Endothelial cell of umbilical vein (primary cell): ENCODE results near the gene CSNK1G1. TPM values are rescaled to one million over a fixed set of nuclear protein-coding genes. Genes with fewer than 3 reads are reported as not detected.

Experiments used
- BruUV-seq: library from RNA; stranded (reverse); fragments of 400-500 nt; replicated peaks from 2 replicates; lab custom pipeline; 2021; lab: Mats Ljungman, UMichigan
- CTCF ChIA-PET: fragments of 300-600, 350-600 bp; sonication (Branson Sonifier 250); formaldehyde crosslinking; loops from one replicate; lab custom pipeline; 2021; ENCODE audit warnings: antibody characterized with exemption, inconsistent platforms; lab: Charles Lee
- POLR2A ChIA-PET: fragments of 300-600, 350-600 bp; sonication (Branson Sonifier 250); formaldehyde crosslinking; loops from one replicate; lab custom pipeline; 2021; ENCODE audit warnings: antibody characterized with exemption, inconsistent platforms; lab: Charles Lee
- DNase-seq: peaks from one replicate; pipeline ENCODE4 v3.0.0-alpha.2; 2011; ENCODE audit warnings: low read depth, low spot score
- FAIRE-seq: peaks from 2 replicates; lab custom pipeline; 2011; peaks lifted over from hg19 to GRCh38; lab: Jason Lieb, UNC
- H2AFZ ChIP-seq: 2 replicates; pipeline ENCODE4 v1.6.0; 2012; ENCODE audit warnings: low read depth, low read length, control low read depth, inconsistent platforms
- H3K27ac ChIP-seq: 2 replicates; pipeline ENCODE4 v1.5.1; 2011; ENCODE audit warnings: low read depth, mild to moderate bottlenecking, control low read depth, low read length, moderate library complexity; ENCODE audit not compliant: insufficient read depth
- H3K27me3 ChIP-seq, 2 experiments: 2 replicates each; pipeline versions ENCODE4 v1.6.0 to v1.6.1; 2011; ENCODE audit warnings: low read length in 2 of 2, mixed read lengths in 1 of 2; ENCODE audit not compliant: control insufficient read depth in 2 of 2, insufficient read depth in 2 of 2
- H3K36me3 ChIP-seq, 2 experiments: 2 replicates in 1 of 2; 3 replicates in 1 of 2; pipeline ENCODE4 v1.5.1; 2011; ENCODE audit warnings: low read length in 2 of 2, mild to moderate bottlenecking in 1 of 2, moderate library complexity in 1 of 2; ENCODE audit not compliant: control insufficient read depth in 2 of 2, insufficient read depth in 2 of 2; ENCODE audit errors: extremely low read depth in 1 of 2
- H3K4me1 ChIP-seq: 3 replicates; pipeline ENCODE4 v1.5.1; 2011; ENCODE audit warnings: mild to moderate bottlenecking, low read length; ENCODE audit not compliant: control insufficient read depth, insufficient read depth; ENCODE audit errors: extremely low read depth
- H3K4me2 ChIP-seq: 2 replicates; pipeline ENCODE4 v1.6.1; 2011; ENCODE audit warnings: low read length, control low read depth, mixed read lengths; ENCODE audit not compliant: insufficient read depth
- H3K4me3 ChIP-seq, 3 experiments: fragments of 200-600 bp in 1 of 3; sonication (generic), shearing (Covaris generic) in 1 of 3; replicated peaks in 1 of 3; 2 replicates each; pipeline ENCODE4 v1.5.1; 2011 to 2016; ENCODE audit warnings: control low read depth in 3 of 3, low read length in 3 of 3, mild to moderate bottlenecking in 2 of 3, inconsistent platforms in 1 of 3, low read depth in 1 of 3, moderate library complexity in 1 of 3; ENCODE audit not compliant: insufficient read depth in 1 of 3
- H3K79me2 ChIP-seq: 2 replicates; pipeline ENCODE4 v1.6.0; 2012; ENCODE audit warnings: low read length, inconsistent platforms; ENCODE audit not compliant: control insufficient read depth, insufficient read depth
- H3K9ac ChIP-seq: replicated peaks from 2 replicates; pipeline ENCODE3; 2011; ENCODE audit warnings: low read length, control low read depth; ENCODE audit not compliant: insufficient read depth; ENCODE audit errors: extremely low read depth
- H3K9me1 ChIP-seq: replicated peaks from 3 replicates; pipeline ENCODE4 v1.6.0; 2011; ENCODE audit warnings: mild to moderate bottlenecking, low read length; ENCODE audit not compliant: control insufficient read depth, insufficient read depth; ENCODE audit errors: extremely low read depth
- H3K9me3 ChIP-seq: replicated peaks from 2 replicates; pipeline ENCODE4 v1.5.1; 2012; ENCODE audit warnings: low read length, inconsistent platforms; ENCODE audit not compliant: control insufficient read depth, insufficient read depth
- H4K20me1 ChIP-seq: replicated peaks from 2 replicates; pipeline ENCODE3; 2011; ENCODE audit warnings: mild to moderate bottlenecking, low read length; ENCODE audit not compliant: control insufficient read depth, insufficient read depth; ENCODE audit errors: extremely low read depth
- EZH2 ChIP-seq: IDR thresholded peaks from 2 replicates; pipeline ENCODE4 v1.6.1; 2012; ENCODE audit warnings: borderline replicate concordance, low read depth, mild to moderate bottlenecking, moderate library complexity, low read length, inconsistent platforms; ENCODE audit not compliant: severe bottlenecking
- FOS ChIP-seq: IDR thresholded peaks from 2 replicates; pipeline ENCODE4 v1.6.1; 2011; ENCODE audit warnings: mild to moderate bottlenecking, low read length, moderate library complexity, borderline replicate concordance; ENCODE audit not compliant: insufficient read depth
- GATA2 ChIP-seq: IDR thresholded peaks from 2 replicates; pipeline ENCODE4 v1.7.0; 2011; ENCODE audit warnings: low read depth, mild to moderate bottlenecking, moderate library complexity, mixed read lengths, low read length; ENCODE audit not compliant: insufficient read length, insufficient read depth
- JUN ChIP-seq: IDR thresholded peaks from 2 replicates; pipeline ENCODE4 v1.6.1; 2011; ENCODE audit warnings: borderline replicate concordance, low read depth; ENCODE audit not compliant: insufficient read length, insufficient read depth
- MYC ChIP-seq: IDR thresholded peaks from one replicate; pipeline ENCODE4 v1.6.1; 2011; ENCODE audit warnings: mild to moderate bottlenecking, low read depth, low read length
- POLR2A ChIP-seq: IDR thresholded peaks from 2 replicates; pipeline ENCODE4 v1.6.1; 2012; ENCODE audit warnings: low read depth, mild to moderate bottlenecking, control low read depth, low read length
- POLR2AphosphoS5 ChIP-seq: IDR thresholded peaks from 2 replicates; pipeline ENCODE4 v1.6.1; 2012; ENCODE audit warnings: low read depth, mild to moderate bottlenecking, control low read depth, low read length, moderate library complexity; ENCODE audit not compliant: insufficient read depth
- dilution Hi-C: fragments of 300-500 bp; cut with MboI; formaldehyde crosslinking; loops from one replicate; pipeline ENCODE4 v1.15.0; 2019; ENCODE audit warnings: low sequenced_read_pairs; ENCODE audit not compliant: extremely low pct_ligation_motif_present
- intact Hi-C: fragments of 100-400 bp; cut with micrococcal nuclease; formaldehyde crosslinking; loops from one replicate; pipeline ENCODE4 v1.10.0; 2022
- polyA plus RNA-seq, 4 experiments: library from polyadenylated mRNA; depleted of rRNA in 3 of 4; stranded (reverse) in 3 of 4; unstranded in 1 of 4; fragments of >200 nt; gene quantifications; 2 replicates each; pipeline versions ENCODE4 v1.2.1 to v1.2.3, GENCODE V29; 2011 to 2012; ENCODE audit warnings: missing spikeins in 1 of 4
- total RNA-seq: library from RNA; stranded (reverse); gene quantifications from 2 replicates; pipeline ENCODE4 v1.2.3, GENCODE V29; 2021
- TF ChIP-seq, protein P1 (sequence below), 2 donors: IDR thresholded peaks; 1 replicate in 1 of 2; 2 replicates in 1 of 2; pipeline ENCODE4 v1.5.1; 2011; ENCODE audit warnings: low read length in 2 of 2, mild to moderate bottlenecking in 2 of 2, moderate library complexity in 2 of 2, control low read depth in 1 of 2, inconsistent platforms in 1 of 2, low read depth in 1 of 2; ENCODE audit not compliant: insufficient read depth in 1 of 2; ENCODE audit errors: extremely low read depth in 1 of 2
- TF ChIP-seq, protein P2 (sequence below): IDR thresholded peaks from 2 replicates; pipeline ENCODE4 v1.6.1; 2011; ENCODE audit not compliant: insufficient read depth, insufficient read length

The CSNK1G1 gene
- total and polyA plus RNA-seq, 2 donors (not counting 3 experiments of a cell fraction or from before 2014, with no cell fraction given), result 9.0 to 31.7 TPM

DNA sequence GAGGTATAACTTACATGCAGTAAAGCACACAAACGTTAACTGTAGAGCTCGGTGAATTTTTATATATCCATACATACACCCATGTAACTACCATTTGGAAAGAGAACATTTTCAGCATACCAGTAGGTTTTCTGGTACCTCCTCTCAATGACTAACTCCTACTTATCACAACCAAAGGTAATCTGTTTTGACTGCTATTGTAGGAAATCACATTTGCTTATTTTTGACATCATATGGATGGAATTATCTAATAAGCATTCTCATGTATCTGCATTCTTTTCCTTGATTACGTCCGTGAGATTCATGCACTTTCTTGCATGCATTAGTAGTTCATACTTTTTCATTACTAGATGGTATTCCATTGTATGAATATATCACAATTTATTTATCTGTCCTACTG, 76.8 kb downstream of the CSNK1G1 start:
- DNase-seq (no peak), FAIRE-seq (no peak)
- Histone ChIP-seq H3K4me3 (no peak overlapping the region), H3K79me2 (peaks cover 12% of the 10 kb centered on the region), H3K9me3 (no peaks in the 10 kb centered on the region), H3K9ac (no peak overlapping the region), H3K4me2 (no peak overlapping the region), H3K27ac (no peak overlapping the region), H2AFZ (no peak overlapping the region), H3K9me1 (no peaks in the 10 kb centered on the region), H4K20me1 (peaks cover 4% of the 10 kb centered on the region), H3K36me3 (no peaks in the 10 kb centered on the region), H3K4me1 (no peaks in the 10 kb centered on the region), H3K27me3 (no peaks in the 10 kb centered on the region)
- no TSS peak for BruUV-seq
- POLR2A ChIA-PET, result no interaction called here
- CTCF ChIA-PET, result no interaction called here
- intact Hi-C loops, result no loop called here
- TF ChIP-seq POLR2A (no peak), POLR2AphosphoS5 (no peak), GATA2 (no peak), EZH2 (no peak), MYC (no peak), JUN (no peak), FOS (no peak)
- TF ChIP-seq, protein P1, sequence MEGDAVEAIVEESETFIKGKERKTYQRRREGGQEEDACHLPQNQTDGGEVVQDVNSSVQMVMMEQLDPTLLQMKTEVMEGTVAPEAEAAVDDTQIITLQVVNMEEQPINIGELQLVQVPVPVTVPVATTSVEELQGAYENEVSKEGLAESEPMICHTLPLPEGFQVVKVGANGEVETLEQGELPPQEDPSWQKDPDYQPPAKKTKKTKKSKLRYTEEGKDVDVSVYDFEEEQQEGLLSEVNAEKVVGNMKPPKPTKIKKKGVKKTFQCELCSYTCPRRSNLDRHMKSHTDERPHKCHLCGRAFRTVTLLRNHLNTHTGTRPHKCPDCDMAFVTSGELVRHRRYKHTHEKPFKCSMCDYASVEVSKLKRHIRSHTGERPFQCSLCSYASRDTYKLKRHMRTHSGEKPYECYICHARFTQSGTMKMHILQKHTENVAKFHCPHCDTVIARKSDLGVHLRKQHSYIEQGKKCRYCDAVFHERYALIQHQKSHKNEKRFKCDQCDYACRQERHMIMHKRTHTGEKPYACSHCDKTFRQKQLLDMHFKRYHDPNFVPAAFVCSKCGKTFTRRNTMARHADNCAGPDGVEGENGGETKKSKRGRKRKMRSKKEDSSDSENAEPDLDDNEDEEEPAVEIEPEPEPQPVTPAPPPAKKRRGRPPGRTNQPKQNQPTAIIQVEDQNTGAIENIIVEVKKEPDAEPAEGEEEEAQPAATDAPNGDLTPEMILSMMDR (IDR thresholded peaks at IDR 0.05; ENCODE audit: extremely low read depth in 1 of 2, insufficient read depth in 1 of 2, low read depth in 1 of 2, low read length in 2 of 2), result no peak
- TF ChIP-seq, protein P2, sequence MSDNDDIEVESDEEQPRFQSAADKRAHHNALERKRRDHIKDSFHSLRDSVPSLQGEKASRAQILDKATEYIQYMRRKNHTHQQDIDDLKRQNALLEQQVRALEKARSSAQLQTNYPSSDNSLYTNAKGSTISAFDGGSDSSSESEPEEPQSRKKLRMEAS, result no peak
- dilution Hi-C loops, result no loop called here
